PC-3 (cell line): ENCODE results near the gene NIFK. TPM values are rescaled to one million over a fixed set of nuclear protein-coding genes. Genes with fewer than 3 reads are reported as not detected.

Source experiments
- total RNA-seq: library from RNA; depleted of rRNA; stranded (reverse); fragments of >200 nt; gene quantifications from 2 replicates; pipeline ENCODE4 v1.2.3, GENCODE V29; 2014; rRNA removed

NIFK gene
- total RNA-seq, 1 experiment from 2014 or later: 64.1 TPM

Other genes with a start within 250 kb of the NIFK start
- gene RNU4ATAC, start 206.0 kb downstream of the NIFK start, total RNA-seq: not detected in 2 replicates
- gene CLASP1, start 87.4 kb downstream of the NIFK start, total RNA-seq: 24.3 and 27.0 TPM in 2 replicates
- gene TSN, start 18.8 kb upstream of the NIFK start, total RNA-seq: 55.0 and 83.0 TPM in 2 replicates